Amygdala (tissue), 56 donors: ENCODE data around the gene SCTR.

Experiments
- DNase-seq, 56 donors: peaks; one replicate each; lab custom pipeline; 2025; lab: John Stamatoyannopoulos, UW

SCTR gene

GRCh38 chr2:119433636-119434327, 90.5 kb downstream of the SCTR start:
- no peak for DNase-seq

- DNase-seq = no peak
Observed at GRCh38 chr2:119432851-119433522, 91.3 kb downstream of the SCTR start.

- peak in 3 of 56 donors; percentile 10 to 11 (median 11) for DNase-seq
Observed at GRCh38 chr2:119431976-119432850, 92.1 kb downstream of the SCTR start.

GRCh38 chr2:119431155-119431975, 92.9 kb downstream of the SCTR start, which contains the start of gene TMEM37:
TMEM37 (plus strand) TSS chr2:119431854; CDS start chr2:119431904, 50 bp downstream.
- peak in 4 of 56 donors; percentile 6 to 53 (median 22) for DNase-seq

GRCh38 chr2:119430023-119430498, 94.2 kb downstream of the SCTR start:
- DNase-seq = no peak

GRCh38 chr2:119429225-119429981, 94.9 kb downstream of the SCTR start:
- no peak for DNase-seq

GRCh38 chr2:119428488-119429224, 95.6 kb downstream of the SCTR start:
- DNase-seq = no peak

- no peak for DNase-seq
Observed at GRCh38 chr2:119427756-119428155, 96.5 kb downstream of the SCTR start.

GRCh38 chr2:119426801-119427395, 97.4 kb downstream of the SCTR start:
- DNase-seq = no peak

- DNase-seq = no peak
Observed at GRCh38 chr2:119426396-119426675, 97.9 kb downstream of the SCTR start.

GRCh38 chr2:119425620-119426395, 98.5 kb downstream of the SCTR start:
- DNase-seq = no peak

GRCh38 chr2:119425119-119425405, 99.2 kb downstream of the SCTR start:
- DNase-seq = no peak

- DNase-seq = no peak
Observed at GRCh38 chr2:119424284-119425118, 99.8 kb downstream of the SCTR start.

- no peak for DNase-seq
Observed at GRCh38 chr2:119423811-119424210, 100.5 kb downstream of the SCTR start.

- DNase-seq = no peak
Observed at GRCh38 chr2:119423108-119423444, 101.2 kb downstream of the SCTR start.

- DNase-seq = no peak
Observed at GRCh38 chr2:119422360-119423107, 101.7 kb downstream of the SCTR start.
